Activated naive CD4-positive, alpha-beta T cell treated with anti-CD3 and anti-CD28 coated beads, Interleukin-2, amount 10 ng/mL, durations not matched to agents 7 days and 5 days (primary cell): Measurements from ENCODE around the gene FGF14.

Experiments
- CTCF ChIA-PET: fragments of 350-600 bp; sonication (Branson Sonifier 250); formaldehyde crosslinking; loops from one replicate; lab custom pipeline; 2021; ENCODE audit warnings: antibody characterized with exemption; lab: Charles Lee
- DNase-seq: peaks from one replicate; pipeline ENCODE4 v3.0.0-alpha.2; 2020
- H3K27ac Mint-ChIP-seq: one replicate; pipeline ENCODE4 v1.8.0; 2021; ENCODE audit warnings: mild to moderate bottlenecking, moderate library complexity, mixed read lengths
- H3K27me3 Mint-ChIP-seq: one replicate; pipeline ENCODE4 v1.8.0; 2021; ENCODE audit warnings: mild to moderate bottlenecking, mixed read lengths
- H3K36me3 Mint-ChIP-seq: one replicate; pipeline ENCODE4 v1.8.0; 2021; ENCODE audit warnings: mixed read lengths
- H3K4me1 Mint-ChIP-seq: one replicate; pipeline ENCODE4 v1.8.0; 2021; ENCODE audit warnings: mixed read lengths
- H3K4me3 Mint-ChIP-seq: one replicate; pipeline ENCODE4 v1.8.0; 2021; ENCODE audit warnings: mild to moderate bottlenecking, moderate library complexity, mixed read lengths
- H3K9me3 Mint-ChIP-seq: one replicate; pipeline ENCODE4 v1.8.0; 2021; ENCODE audit warnings: mixed read lengths

Gene FGF14

GRCh38 chr13:101752432-101752831 is 649.4 kb downstream of the FGF14 start:
- CTCF ChIA-PET: no interaction called here
- no peaks in the 10 kb centered on the region for H3K36me3 Mint-ChIP-seq
- no peak overlapping the region for H3K27ac Mint-ChIP-seq
- H3K27me3 Mint-ChIP-seq: no peaks in the 10 kb centered on the region
- no peaks in the 10 kb centered on the region for H3K4me1 Mint-ChIP-seq
- no peaks in the 10 kb centered on the region for H3K9me3 Mint-ChIP-seq
- no peak overlapping the region for H3K4me3 Mint-ChIP-seq
- no peak for DNase-seq

- Mint-ChIP-seq H3K36me3 (no peaks in the 10 kb centered on the region), H3K27ac (no peak overlapping the region), H3K4me3 (no peak overlapping the region), H3K9me3 (no peaks in the 10 kb centered on the region), H3K4me1 (no peaks in the 10 kb centered on the region), H3K27me3 (no peaks in the 10 kb centered on the region)
- CTCF ChIA-PET: no interaction called here
- DNase-seq: no peak
These were observed 650.4 kb downstream of the FGF14 start for GRCh38 chr13:101751488-101751887.

- Mint-ChIP-seq H3K27ac (no peak overlapping the region), H3K4me3 (no peak overlapping the region), H3K4me1 (no peaks in the 10 kb centered on the region), H3K9me3 (no peaks in the 10 kb centered on the region), H3K27me3 (no peaks in the 10 kb centered on the region), H3K36me3 (no peaks in the 10 kb centered on the region)
- CTCF ChIA-PET: no interaction called here
- no peak for DNase-seq
These were observed 652.3 kb downstream of the FGF14 start for GRCh38 chr13:101749584-101749983.

DNA sequence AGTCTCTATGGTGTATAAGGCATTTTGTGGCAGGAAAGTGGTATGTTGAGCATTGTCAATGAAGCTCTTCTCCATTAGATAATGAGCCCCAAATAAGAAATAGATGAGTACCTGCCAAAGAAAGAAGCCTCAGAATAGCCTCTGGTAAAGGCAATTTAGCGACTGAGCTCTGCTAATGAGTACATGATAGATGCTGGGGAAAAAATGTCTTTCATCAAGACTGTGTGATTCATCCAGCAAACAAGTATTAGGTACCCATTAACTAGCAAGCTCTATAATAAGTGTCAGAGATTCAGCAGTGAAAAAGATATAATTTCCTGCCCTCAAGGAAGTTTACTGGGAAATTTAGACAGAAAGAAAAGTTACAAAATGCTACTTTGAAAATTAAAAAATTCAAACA is 654.8 kb downstream of the FGF14 start:
- H3K4me1 Mint-ChIP-seq: no peaks in the 10 kb centered on the region
- H3K27ac Mint-ChIP-seq: no peak overlapping the region
- DNase-seq: no peak
- CTCF ChIA-PET: no interaction called here
- no peaks in the 10 kb centered on the region for H3K27me3 Mint-ChIP-seq
- H3K4me3 Mint-ChIP-seq: no peak overlapping the region
- no peaks in the 10 kb centered on the region for H3K9me3 Mint-ChIP-seq
- H3K36me3 Mint-ChIP-seq: no peaks in the 10 kb centered on the region

- no peaks in the 10 kb centered on the region for H3K27me3 Mint-ChIP-seq
- CTCF ChIA-PET: no interaction called here
- H3K4me1 Mint-ChIP-seq: no peaks in the 10 kb centered on the region
- H3K9me3 Mint-ChIP-seq: no peaks in the 10 kb centered on the region
- DNase-seq: no peak
- no peaks in the 10 kb centered on the region for H3K36me3 Mint-ChIP-seq
- H3K27ac Mint-ChIP-seq: no peak overlapping the region
- H3K4me3 Mint-ChIP-seq: no peak overlapping the region
These were observed 655.3 kb downstream of the FGF14 start for GRCh38 chr13:101746513-101746912.

DNA sequence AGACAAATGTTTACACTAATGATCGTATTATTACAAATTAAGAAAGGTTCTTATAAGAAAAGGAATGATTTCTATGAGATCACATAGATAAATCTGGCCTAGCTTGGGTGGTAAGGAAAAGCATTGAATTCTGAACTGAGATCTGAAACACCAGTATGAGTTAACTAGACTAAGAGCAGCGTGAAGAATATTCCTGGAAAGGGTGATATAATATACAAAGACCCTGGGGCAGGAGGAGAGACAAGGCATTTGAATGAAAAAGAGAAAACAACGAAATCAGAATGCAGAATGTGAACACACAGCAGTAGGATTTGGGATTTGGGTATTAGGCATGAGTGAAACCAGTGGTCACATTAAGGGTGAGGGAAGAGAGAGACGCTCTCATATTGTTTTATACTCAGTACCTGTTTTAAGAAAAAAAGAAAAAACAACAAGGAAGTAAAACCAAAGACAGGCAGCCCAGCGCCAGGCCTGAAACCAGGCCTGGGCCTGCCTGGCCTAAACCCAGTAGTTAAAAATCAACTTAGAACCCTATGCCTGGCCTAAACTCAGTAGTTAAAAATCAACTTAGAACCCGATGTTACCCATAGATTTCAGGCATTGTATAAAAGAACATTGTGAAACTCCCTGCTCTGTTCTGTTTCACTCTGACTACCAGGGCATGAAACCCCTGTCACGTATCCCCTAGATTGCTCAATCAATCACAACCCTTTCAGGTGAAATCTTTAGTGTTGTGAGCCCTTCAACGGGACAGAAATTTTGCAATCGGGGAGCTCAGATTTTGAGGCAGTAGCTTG is 662.3 kb downstream of the FGF14 start:
- CTCF ChIA-PET: no interaction called here
- no peaks in the 10 kb centered on the region for H3K27me3 Mint-ChIP-seq
- DNase-seq: no peak
- no peaks in the 10 kb centered on the region for H3K9me3 Mint-ChIP-seq
- H3K27ac Mint-ChIP-seq: no peak overlapping the region
- H3K4me1 Mint-ChIP-seq: no peaks in the 10 kb centered on the region
- H3K4me3 Mint-ChIP-seq: no peak overlapping the region
- H3K36me3 Mint-ChIP-seq: no peaks in the 10 kb centered on the region

- Mint-ChIP-seq H3K36me3 (no peaks in the 10 kb centered on the region), H3K27me3 (no peaks in the 10 kb centered on the region), H3K27ac (no peak overlapping the region), H3K4me3 (no peak overlapping the region), H3K9me3 (no peaks in the 10 kb centered on the region), H3K4me1 (no peaks in the 10 kb centered on the region)
- CTCF ChIA-PET: no interaction called here
- no peak for DNase-seq
These were observed 663.5 kb downstream of the FGF14 start for GRCh38 chr13:101738336-101738735.

GRCh38 chr13:101736566-101736965 is 665.3 kb downstream of the FGF14 start:
- no peak for DNase-seq
- Mint-ChIP-seq H3K4me1 (no peaks in the 10 kb centered on the region), H3K4me3 (no peak overlapping the region), H3K27me3 (no peaks in the 10 kb centered on the region), H3K9me3 (no peaks in the 10 kb centered on the region), H3K36me3 (no peaks in the 10 kb centered on the region), H3K27ac (no peak overlapping the region)
- CTCF ChIA-PET: no interaction called here

DNA sequence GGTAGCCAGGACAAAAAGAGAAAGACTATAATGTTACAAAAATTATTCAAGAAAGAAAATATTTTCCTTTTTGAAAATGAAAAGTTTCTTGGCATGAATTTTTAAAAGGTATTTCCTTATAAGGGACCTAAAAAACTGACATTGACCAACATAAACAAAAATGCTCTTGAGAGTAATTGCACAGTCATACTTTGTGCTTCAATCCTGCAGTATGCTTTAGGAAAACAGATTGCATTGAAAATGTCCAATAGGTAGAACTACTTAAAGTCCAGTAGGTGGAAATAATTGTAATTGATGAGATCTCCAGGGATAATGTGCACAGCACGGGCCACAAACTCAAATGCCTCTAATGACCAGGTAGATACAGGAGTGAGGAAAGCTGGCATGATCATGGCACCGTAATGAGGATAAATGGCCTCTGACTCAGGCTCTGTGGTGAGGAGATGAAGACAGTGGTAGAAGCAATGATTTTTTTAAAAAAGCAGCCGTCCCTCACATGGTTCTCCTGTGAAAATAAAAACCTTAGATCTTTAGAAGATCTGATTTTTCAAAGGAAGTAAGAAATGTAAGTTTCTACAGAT is 671.3 kb downstream of the FGF14 start:
- no peaks in the 10 kb centered on the region for H3K9me3 Mint-ChIP-seq
- no peaks in the 10 kb centered on the region for H3K27me3 Mint-ChIP-seq
- no peak for DNase-seq
- CTCF ChIA-PET: no interaction called here
- no peak overlapping the region for H3K4me3 Mint-ChIP-seq
- no peak overlapping the region for H3K27ac Mint-ChIP-seq
- no peaks in the 10 kb centered on the region for H3K36me3 Mint-ChIP-seq
- H3K4me1 Mint-ChIP-seq: no peaks in the 10 kb centered on the region

- Mint-ChIP-seq H3K36me3 (no peaks in the 10 kb centered on the region), H3K27me3 (no peaks in the 10 kb centered on the region), H3K4me3 (no peak overlapping the region), H3K4me1 (no peaks in the 10 kb centered on the region), H3K9me3 (no peaks in the 10 kb centered on the region), H3K27ac (no peak overlapping the region)
- CTCF ChIA-PET: no interaction called here
- no peak for DNase-seq
These were observed 673.2 kb downstream of the FGF14 start for GRCh38 chr13:101728615-101729014.

GRCh38 chr13:101728021-101728420 is 673.8 kb downstream of the FGF14 start:
- H3K36me3 Mint-ChIP-seq: no peaks in the 10 kb centered on the region

DNA sequence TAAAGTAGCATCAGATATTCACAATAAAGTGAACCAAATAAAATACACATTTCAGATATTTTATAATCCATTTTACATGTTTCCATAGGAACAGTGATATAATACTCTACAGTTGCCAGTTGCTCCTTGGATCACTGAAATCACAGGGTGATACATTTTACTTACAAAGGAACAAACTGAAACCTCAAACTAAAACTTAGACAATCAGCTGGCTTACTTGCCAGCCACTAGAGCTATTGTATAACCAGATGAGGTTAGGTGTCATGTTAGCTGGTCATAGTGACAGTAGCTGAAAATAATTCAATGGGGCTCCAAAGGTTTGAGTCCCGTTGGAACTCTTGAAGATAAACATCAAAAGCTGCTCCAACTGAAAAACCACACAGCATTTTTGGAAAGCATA is 674.7 kb downstream of the FGF14 start:
- H3K4me1 Mint-ChIP-seq: no peaks in the 10 kb centered on the region
- H3K9me3 Mint-ChIP-seq: no peaks in the 10 kb centered on the region
- no peak overlapping the region for H3K27ac Mint-ChIP-seq
- CTCF ChIA-PET: no interaction called here
- no peak for DNase-seq
- H3K4me3 Mint-ChIP-seq: no peak overlapping the region
- H3K36me3 Mint-ChIP-seq: no peaks in the 10 kb centered on the region
- H3K27me3 Mint-ChIP-seq: no peaks in the 10 kb centered on the region

More at GRCh38 chr13:101728021-101728420, 673.8 kb downstream of the FGF14 start:
- H3K27ac Mint-ChIP-seq: no peak overlapping the region
- no peak overlapping the region for H3K4me3 Mint-ChIP-seq
- no peaks in the 10 kb centered on the region for H3K9me3 Mint-ChIP-seq
- no peak for DNase-seq
- no peaks in the 10 kb centered on the region for H3K27me3 Mint-ChIP-seq
- no peaks in the 10 kb centered on the region for H3K4me1 Mint-ChIP-seq
- CTCF ChIA-PET: no interaction called here

DNA sequence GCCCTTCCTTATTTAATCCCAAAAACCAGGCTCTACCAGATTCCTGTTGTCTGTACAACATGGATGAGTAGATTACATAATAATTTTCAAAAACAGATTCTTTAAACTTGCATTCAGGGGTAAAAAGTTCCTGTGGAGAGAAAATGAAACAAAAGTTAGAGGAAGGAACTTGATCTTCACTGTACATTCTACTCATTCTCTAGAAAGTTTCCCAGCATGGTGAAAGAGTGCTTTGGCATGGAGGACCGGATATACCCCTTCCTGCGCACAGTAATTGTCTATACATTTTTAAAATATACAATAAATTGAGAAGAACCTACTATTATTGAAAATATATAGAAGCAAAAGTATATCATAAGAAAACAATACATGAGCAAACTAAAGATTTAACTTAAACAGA is 675.2 kb downstream of the FGF14 start:
- CTCF ChIA-PET: no interaction called here
- Mint-ChIP-seq H3K27me3 (no peaks in the 10 kb centered on the region), H3K4me1 (no peaks in the 10 kb centered on the region)

DNA sequence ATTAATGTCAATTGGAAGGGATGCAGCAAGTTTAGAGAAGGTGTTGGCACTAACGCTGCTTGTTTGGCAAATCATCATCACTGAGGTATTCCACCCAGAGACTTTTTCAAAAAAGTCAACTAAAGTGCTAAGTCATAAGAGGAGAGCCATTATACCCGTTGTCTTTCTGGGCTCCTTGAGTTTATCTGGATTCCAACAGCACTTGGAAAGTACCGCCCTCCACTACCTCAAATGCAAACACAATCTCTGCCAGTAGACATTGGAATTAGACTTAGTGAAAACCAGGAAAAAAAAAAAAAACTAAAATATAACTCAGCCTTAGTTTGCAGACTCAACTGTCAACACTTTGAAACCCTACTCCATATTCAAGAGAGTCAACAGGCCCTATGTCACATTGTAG is 683.4 kb downstream of the FGF14 start:
- no peak overlapping the region for H3K27ac Mint-ChIP-seq
- DNase-seq: no peak
- CTCF ChIA-PET: no interaction called here
- no peaks in the 10 kb centered on the region for H3K4me1 Mint-ChIP-seq
- H3K9me3 Mint-ChIP-seq: no peaks in the 10 kb centered on the region
- no peaks in the 10 kb centered on the region for H3K36me3 Mint-ChIP-seq
- no peaks in the 10 kb centered on the region for H3K27me3 Mint-ChIP-seq
- no peak overlapping the region for H3K4me3 Mint-ChIP-seq

More for the DNA sequence above, 675.2 kb downstream of the FGF14 start:
- H3K27ac Mint-ChIP-seq: no peak overlapping the region
- no peak overlapping the region for H3K4me3 Mint-ChIP-seq
- no peaks in the 10 kb centered on the region for H3K9me3 Mint-ChIP-seq
- H3K36me3 Mint-ChIP-seq: no peaks in the 10 kb centered on the region
- DNase-seq: no peak

DNA sequence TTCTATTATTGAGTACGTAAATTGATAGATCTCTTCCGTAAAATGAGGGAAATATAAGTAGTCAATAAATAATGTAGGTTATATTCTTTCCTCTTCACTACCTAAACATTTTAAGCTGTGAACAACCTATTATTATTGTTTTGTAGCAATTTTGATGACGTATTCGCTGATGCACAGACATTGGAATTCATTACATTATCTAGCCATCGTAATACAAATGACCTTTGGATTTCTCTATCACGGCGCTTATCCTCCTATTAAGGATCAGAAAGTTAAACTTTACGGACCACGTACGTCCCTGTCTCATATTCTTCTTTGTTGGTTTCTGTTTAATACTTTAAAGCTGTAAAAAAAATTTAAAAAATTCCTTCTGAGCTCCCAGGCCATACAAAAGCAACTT is 684.5 kb downstream of the FGF14 start:
- H3K9me3 Mint-ChIP-seq: no peaks in the 10 kb centered on the region
- H3K27ac Mint-ChIP-seq: no peak overlapping the region
- CTCF ChIA-PET: no interaction called here
- H3K27me3 Mint-ChIP-seq: no peaks in the 10 kb centered on the region
- DNase-seq: no peak
- no peak overlapping the region for H3K4me3 Mint-ChIP-seq
- H3K4me1 Mint-ChIP-seq: no peaks in the 10 kb centered on the region
- no peaks in the 10 kb centered on the region for H3K36me3 Mint-ChIP-seq
